Effector memory CD8-positive, alpha-beta T cell (primary cell): ENCODE data around the gene PHC3.

Experiments used
- ATAC-seq: fragments of 150-1000 bp; cut with Tn5 transposase; replicated peaks from 2 replicates; pipeline ENCODE4 v1.10.0; 2021; ENCODE audit warnings: mild to moderate bottlenecking, moderate library complexity
- DNase-seq, 3 experiments: peaks; one replicate each; pipeline ENCODE4 v3.0.0; 2021
- H3K27ac Mint-ChIP-seq, 2 donors: one replicate each; pipeline ENCODE4 v1.8.0; 2022; ENCODE audit warnings: mild to moderate bottlenecking in 2 of 2, mixed read lengths in 2 of 2, moderate library complexity in 2 of 2
- H3K27me3 Mint-ChIP-seq, 2 donors: one replicate each; pipeline ENCODE4 v1.8.0; 2022; ENCODE audit warnings: mixed read lengths in 2 of 2
- H3K36me3 Mint-ChIP-seq: one replicate; pipeline ENCODE4 v1.8.0; 2022; ENCODE audit warnings: mild to moderate bottlenecking, moderate library complexity, mixed read lengths; ENCODE audit not compliant: insufficient read depth
- H3K4me1 Mint-ChIP-seq, 2 donors: one replicate each; pipeline ENCODE4 v1.8.0; 2022; ENCODE audit warnings: low read depth in 2 of 2, mixed read lengths in 2 of 2
- H3K4me3 Mint-ChIP-seq, 2 donors: one replicate each; pipeline ENCODE4 v1.8.0; 2022; ENCODE audit warnings: mild to moderate bottlenecking in 2 of 2, mixed read lengths in 2 of 2, moderate library complexity in 2 of 2
- H3K9me3 Mint-ChIP-seq, 2 donors: one replicate each; pipeline ENCODE4 v1.8.0; 2022; ENCODE audit warnings: mixed read lengths in 2 of 2

Gene PHC3

DNA sequence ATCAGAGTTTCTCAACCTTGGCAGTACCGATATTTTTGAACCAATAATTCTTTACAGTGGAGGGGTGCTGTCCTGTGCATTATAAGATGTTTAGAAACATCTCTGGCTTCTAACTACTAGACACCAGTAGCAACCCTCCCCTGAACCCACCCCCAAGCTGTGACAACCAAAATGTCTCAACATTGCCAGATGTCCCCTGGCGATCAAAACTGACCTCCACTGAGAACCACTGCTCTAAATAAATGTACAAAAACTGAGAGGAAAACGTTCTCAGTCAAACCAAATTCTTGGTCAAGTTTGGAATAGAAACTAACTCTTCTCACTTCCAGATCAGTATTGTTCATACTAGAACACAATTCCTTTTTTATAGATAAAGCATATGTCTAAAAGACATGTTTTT is 85.2 kb downstream of the PHC3 start:
- Mint-ChIP-seq H3K9me3 (no peaks in the 10 kb centered on the region), H3K4me1 (peaks cover 0 to 11% of the 10 kb centered on the region in 2 donors), H3K27ac (no peak overlapping the region), H3K36me3 (peaks cover 88% of the 10 kb centered on the region), H3K4me3 (no peak overlapping the region), H3K27me3 (no peaks in the 10 kb centered on the region)
- ATAC-seq (no peak), DNase-seq (no peak)

DNA sequence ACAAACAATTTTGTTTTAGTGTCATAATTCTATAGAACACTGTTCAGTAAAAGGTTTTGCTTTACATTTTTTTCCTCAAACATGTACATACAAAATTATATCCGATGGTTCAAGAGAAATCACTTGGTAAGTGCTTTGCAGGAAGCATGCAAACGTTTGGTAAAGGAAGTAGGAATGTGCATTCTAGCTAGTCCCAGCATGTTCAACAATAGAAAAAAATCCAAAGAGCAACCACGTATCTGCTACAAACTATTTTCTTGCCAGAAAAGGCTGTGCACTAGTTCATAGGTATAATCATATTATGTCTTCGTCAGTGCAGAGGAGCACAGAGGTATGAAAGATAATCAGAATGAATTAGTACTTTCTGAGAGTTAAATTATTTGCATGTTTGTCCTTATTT is 85.8 kb downstream of the PHC3 start:
- peaks cover 0 to 11% of the 10 kb centered on the region in 2 donors for H3K4me1 Mint-ChIP-seq
- ATAC-seq (no peak), DNase-seq (no peak)
- no peak overlapping the region for H3K4me3 Mint-ChIP-seq
- H3K27me3 Mint-ChIP-seq = no peaks in the 10 kb centered on the region
- H3K9me3 Mint-ChIP-seq = no peaks in the 10 kb centered on the region
- H3K27ac Mint-ChIP-seq = no peak overlapping the region
- H3K36me3 Mint-ChIP-seq = peaks cover 88% of the 10 kb centered on the region

DNA sequence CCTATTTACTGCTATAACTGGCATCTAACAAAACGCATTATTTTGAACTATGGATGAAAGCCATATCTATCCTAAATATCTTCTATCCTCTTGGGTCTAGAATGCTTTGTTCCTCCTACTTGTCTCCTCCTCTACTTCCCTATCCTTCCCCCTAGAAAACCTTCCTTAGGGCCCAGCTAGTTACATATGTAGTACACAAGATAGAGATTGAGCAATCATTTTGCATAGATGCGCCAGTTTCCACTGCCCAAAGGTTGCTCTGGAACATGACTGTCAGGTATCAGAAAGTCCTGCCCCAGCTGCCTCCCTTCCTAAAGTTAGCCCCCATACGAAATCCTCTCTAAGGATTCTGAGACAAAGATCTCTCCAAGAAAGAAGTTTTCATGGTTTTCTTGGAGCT is 88.6 kb downstream of the PHC3 start:
- DNase-seq = no peak
- peaks cover 60% of the 10 kb centered on the region for H3K36me3 Mint-ChIP-seq
- H3K27ac Mint-ChIP-seq = peak overlapping the region in 1 of 2 donors; percentile 79
- H3K27me3 Mint-ChIP-seq = no peaks in the 10 kb centered on the region
- no peak for ATAC-seq
- H3K4me1 Mint-ChIP-seq = peaks cover 0 to 11% of the 10 kb centered on the region in 2 donors
- H3K9me3 Mint-ChIP-seq = no peaks in the 10 kb centered on the region
- H3K4me3 Mint-ChIP-seq = no peak overlapping the region

DNA sequence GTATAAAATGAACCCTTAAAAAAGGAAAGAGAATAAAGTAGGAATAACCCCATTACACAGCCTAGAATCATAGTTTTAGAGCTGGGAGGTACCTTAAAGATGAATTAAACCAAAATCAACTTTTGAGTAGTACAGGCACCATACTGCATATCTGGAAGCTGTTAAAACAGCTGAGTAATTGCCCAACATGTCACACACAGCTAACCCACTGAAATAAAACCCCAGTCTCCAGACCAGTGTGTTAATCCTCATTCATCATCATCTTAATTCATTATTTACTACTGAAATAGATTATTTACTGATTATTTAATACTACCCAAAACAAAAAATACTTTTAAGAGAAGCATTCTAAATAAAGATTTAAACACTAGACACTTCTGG is 90.9 kb downstream of the PHC3 start:
- peaks cover 0 to 11% of the 10 kb centered on the region in 2 donors for H3K4me1 Mint-ChIP-seq
- no peaks in the 10 kb centered on the region for H3K9me3 Mint-ChIP-seq
- H3K4me3 Mint-ChIP-seq = no peak overlapping the region
- H3K27ac Mint-ChIP-seq = peak overlapping the region; percentile 24 to 59
- H3K36me3 Mint-ChIP-seq = peaks cover 47% of the 10 kb centered on the region
- no peaks in the 10 kb centered on the region for H3K27me3 Mint-ChIP-seq
- no peak for DNase-seq
- ATAC-seq = no peak

DNA sequence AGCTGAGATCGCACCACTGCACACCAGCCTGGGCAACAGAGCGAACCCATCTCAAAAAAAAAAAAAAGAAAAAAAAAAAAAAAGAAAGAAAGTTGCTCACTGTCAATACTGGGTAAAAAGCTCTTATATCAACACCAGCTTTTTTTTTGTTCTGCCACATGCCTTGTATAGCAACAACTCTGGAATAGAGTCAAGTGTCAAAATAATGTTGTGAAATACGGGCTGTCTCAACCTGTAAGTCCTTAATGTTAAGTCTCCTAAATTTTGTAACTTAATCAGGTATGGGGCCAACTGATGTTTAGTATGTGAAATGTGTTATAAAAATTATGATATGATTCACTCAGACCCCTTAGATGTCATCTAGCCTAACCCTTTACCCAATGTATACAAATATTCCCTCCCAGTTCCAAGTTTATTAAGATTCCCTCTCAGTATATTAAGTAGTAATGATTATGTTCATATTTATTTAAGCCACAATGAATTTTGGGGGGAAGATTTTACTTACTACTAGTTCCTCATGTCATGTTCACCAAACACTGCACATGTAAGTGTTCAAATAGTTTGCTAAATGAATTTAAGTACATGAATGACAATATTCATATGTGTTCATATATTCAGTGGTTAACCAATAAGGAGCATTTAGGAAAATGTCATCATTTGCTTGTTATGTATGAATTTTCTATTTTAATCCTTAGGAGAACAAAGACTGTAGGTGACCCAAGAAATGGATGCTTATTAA is 91.5 kb downstream of the PHC3 start:
- H3K36me3 Mint-ChIP-seq = peaks cover 45% of the 10 kb centered on the region
- no peaks in the 10 kb centered on the region for H3K9me3 Mint-ChIP-seq
- peaks cover 0 to 11% of the 10 kb centered on the region in 2 donors for H3K4me1 Mint-ChIP-seq
- no peak overlapping the region for H3K4me3 Mint-ChIP-seq
- DNase-seq = no peak
- H3K27ac Mint-ChIP-seq = peak overlapping the region in 1 of 2 donors; percentile 59
- no peaks in the 10 kb centered on the region for H3K27me3 Mint-ChIP-seq
- ATAC-seq = no peak

DNA sequence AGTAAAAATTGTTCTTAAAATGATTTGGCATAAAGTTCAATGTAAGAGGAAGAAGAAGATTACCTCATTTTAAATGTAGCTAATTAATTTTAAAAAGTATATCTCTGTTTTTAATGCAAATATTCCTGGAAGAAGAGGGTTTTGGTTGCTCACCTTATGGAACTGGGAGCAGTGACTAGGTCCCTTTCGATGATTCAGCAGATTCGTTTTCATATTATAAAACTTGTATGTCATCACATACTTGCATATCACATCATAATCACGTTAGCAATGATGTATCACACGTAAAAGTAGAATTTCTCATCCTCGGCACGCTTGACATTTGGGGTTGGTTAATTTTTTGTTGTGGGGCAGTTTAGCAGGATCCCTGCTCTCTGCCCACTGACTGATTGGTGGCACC is 96.1 kb downstream of the PHC3 start:
- H3K27ac Mint-ChIP-seq = no peak overlapping the region
- DNase-seq = no peak
- H3K27me3 Mint-ChIP-seq = no peaks in the 10 kb centered on the region
- H3K4me1 Mint-ChIP-seq = peaks cover 0 to 1% of the 10 kb centered on the region in 2 donors
- H3K9me3 Mint-ChIP-seq = no peaks in the 10 kb centered on the region
- no peak for ATAC-seq
- no peak overlapping the region for H3K4me3 Mint-ChIP-seq
- peaks cover 17% of the 10 kb centered on the region for H3K36me3 Mint-ChIP-seq

DNA sequence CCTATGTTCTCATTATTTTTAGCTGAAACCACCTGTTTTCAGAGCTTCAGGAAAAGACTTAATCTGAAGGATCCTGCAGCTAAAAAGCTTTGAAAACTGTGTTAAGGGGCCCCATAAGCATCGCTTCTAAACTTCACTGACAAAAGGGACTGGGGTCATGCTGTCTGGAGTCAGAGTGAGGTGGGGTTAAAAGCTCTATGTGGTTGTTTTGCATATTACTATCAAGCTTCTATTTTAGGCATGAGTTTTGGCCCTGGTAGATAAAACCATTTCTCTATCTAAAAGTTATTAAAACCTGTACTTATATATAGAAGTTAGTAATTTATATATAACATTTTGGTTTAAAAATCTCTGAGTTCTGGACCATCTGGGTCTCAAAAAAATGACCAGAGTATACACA is 98.2 kb downstream of the PHC3 start:
- H3K4me1 Mint-ChIP-seq = peaks cover 0 to 3% of the 10 kb centered on the region in 2 donors
- H3K36me3 Mint-ChIP-seq = peaks cover 17% of the 10 kb centered on the region
- no peaks in the 10 kb centered on the region for H3K27me3 Mint-ChIP-seq
- no peaks in the 10 kb centered on the region for H3K9me3 Mint-ChIP-seq
- DNase-seq = no peak
- H3K27ac Mint-ChIP-seq = no peak overlapping the region
- H3K4me3 Mint-ChIP-seq = no peak overlapping the region
- no peak for ATAC-seq

DNA sequence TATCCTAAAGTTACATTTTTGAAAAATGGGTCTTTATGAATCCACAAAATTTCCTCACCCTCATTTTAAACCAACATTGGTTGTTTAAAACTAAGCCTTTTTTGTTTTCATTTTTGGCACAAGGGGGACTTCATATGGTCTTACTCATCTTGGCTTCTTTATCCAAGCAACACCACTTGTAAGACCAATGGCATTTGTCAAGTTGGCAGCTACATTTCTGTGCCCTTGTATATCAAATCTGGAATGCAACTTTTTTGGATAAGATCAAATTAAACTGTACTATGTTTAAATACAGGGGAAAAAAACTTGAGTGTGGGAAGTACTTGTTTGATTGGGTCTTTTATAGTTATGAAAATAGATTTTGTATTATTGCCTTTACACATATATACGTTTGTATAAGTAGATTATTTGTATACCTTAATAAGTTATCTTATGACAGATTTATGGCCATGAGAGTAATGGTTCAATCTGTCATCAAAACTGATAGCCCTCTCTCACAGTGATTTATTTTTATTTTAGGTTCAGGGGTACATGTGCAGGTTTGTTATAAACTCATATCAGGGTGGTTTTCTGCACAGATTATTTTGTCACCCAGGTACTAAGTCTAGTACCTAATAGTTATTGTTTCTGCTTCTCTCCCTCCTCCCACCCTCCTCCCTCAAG is 100.3 kb downstream of the PHC3 start:
- no peaks in the 10 kb centered on the region for H3K9me3 Mint-ChIP-seq
- H3K27me3 Mint-ChIP-seq = no peaks in the 10 kb centered on the region
- DNase-seq = no peak
- ATAC-seq = no peak
- H3K4me3 Mint-ChIP-seq = no peak overlapping the region
- peaks cover 0 to 3% of the 10 kb centered on the region in 2 donors for H3K4me1 Mint-ChIP-seq
- H3K27ac Mint-ChIP-seq = no peak overlapping the region
- H3K36me3 Mint-ChIP-seq = peaks cover 13% of the 10 kb centered on the region

DNA sequence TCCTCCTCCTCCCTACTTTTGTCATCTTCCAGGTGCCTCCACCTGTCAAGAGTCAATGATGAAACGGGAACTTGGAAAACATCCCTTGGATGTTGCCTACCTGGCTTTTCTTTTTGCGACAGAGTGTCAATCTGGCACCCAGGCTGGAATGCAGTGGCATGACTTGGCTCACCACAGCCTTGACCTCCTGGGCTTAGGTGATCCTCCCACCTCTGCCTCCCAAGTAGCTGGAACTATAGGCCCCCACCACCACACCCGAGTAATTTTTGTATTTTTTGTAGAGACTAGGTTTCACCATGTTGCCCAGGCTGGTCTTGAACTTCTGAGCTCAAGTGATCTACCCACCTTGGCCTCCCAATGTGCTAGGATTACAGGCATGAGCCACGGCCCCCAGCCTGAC is 100.9 kb downstream of the PHC3 start:
- ATAC-seq = no peak

DNA sequence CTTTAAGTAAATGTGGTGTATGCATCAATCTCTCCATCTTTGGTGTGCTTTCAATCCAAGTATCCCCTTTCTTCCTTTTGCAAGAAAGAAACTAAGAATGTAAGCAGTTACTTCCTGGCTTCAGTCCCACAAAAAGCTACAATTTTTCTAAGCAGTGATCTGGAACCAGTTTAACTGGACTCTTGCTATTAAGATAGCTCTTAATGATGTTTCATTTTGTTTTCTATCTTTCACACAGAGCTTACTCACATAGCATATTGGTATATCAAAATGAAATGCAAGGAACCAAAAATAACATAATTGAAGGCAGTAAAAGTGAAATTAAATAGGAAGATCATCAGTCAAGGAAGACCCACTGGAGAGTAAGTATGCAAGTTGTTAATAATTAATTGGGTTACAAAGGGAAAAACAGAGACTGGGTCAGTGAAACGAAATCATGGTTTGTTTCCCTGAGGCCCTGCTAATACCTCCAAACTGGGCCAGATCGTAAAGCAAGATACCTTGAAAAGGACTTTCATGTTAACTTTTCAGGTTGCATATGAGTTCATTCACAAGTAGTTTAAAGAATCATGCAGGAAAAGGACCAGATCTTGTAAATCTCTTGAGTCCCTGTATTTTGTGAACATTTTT is 101.9 kb downstream of the PHC3 start:
- H3K9me3 Mint-ChIP-seq = no peaks in the 10 kb centered on the region
- peak overlapping the region in 1 of 2 donors; percentile 20 for H3K27ac Mint-ChIP-seq
- DNase-seq (no peak), ATAC-seq (no peak)
- H3K4me1 Mint-ChIP-seq = peaks cover 0 to 3% of the 10 kb centered on the region in 2 donors
- no peak overlapping the region for H3K4me3 Mint-ChIP-seq
- H3K36me3 Mint-ChIP-seq = peaks cover 5% of the 10 kb centered on the region
- H3K27me3 Mint-ChIP-seq = no peaks in the 10 kb centered on the region

More for the DNA sequence above, 100.9 kb downstream of the PHC3 start:
- DNase-seq = no peak
- Mint-ChIP-seq H3K4me1 (peaks cover 0 to 3% of the 10 kb centered on the region in 2 donors), H3K36me3 (peaks cover 9% of the 10 kb centered on the region), H3K27ac (peak overlapping the region in 1 of 2 donors; percentile 20), H3K4me3 (no peak overlapping the region), H3K9me3 (no peaks in the 10 kb centered on the region), H3K27me3 (no peaks in the 10 kb centered on the region)

DNA sequence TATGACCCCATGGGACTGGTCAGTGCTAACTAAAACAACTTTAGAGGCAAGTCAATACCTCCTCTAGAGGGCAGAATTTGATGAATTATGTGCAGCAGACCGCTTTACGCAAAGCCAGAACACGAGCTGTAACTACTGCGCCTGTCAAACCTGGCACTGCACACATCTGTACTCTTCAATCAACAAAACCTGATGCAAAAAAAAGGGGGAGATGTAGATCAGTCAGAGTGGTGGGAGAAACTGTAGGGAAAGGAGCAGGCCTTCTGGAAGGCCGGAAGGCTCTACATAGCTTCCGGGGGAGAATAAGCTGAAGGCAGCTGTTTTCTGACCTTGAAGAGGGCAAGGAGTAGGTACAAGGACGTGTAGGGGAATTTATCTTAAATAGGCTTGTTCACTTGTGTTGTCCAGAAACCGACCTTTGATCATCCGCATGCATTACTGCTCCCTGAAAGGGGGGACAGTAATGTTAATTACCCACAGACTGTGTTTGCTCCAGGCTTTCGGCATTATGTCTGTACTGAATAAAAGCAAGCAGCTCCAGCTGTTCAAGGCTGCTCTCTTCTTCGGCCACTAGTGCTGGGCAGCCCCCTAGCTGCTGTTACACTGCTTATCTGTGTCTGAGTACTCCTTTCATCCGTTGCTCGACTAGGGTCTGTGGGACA is 102.8 kb downstream of the PHC3 start:
- peaks cover 2% of the 10 kb centered on the region for H3K36me3 Mint-ChIP-seq
- no peak overlapping the region for H3K27ac Mint-ChIP-seq
- ATAC-seq (no peak), DNase-seq (no peak)
- H3K4me3 Mint-ChIP-seq = no peak overlapping the region
- peaks cover 0 to 3% of the 10 kb centered on the region in 2 donors for H3K4me1 Mint-ChIP-seq
- H3K27me3 Mint-ChIP-seq = no peaks in the 10 kb centered on the region
- H3K9me3 Mint-ChIP-seq = no peaks in the 10 kb centered on the region

DNA sequence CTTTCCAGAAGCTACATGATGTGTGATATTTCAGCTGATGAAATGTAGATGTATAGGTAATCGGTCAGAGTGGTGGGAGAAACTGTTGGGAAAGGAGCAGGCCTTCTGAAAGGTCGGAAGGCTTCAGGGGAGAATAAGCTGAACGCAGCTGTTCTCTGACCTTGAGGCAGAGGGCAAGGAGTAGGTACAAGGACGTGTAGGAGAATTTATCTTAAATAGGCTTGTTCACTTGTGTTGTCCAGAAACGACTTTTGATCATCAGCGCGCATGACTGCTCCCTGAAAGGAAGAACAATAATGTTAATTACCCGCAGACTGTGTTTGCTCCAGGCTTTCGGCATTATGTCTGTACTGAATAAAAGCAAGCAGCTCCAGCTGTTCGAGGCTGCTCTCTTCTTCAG is 104.2 kb downstream of the PHC3 start:
- peaks cover 0 to 3% of the 10 kb centered on the region in 2 donors for H3K4me1 Mint-ChIP-seq
- DNase-seq = no peak
- no peak overlapping the region for H3K27ac Mint-ChIP-seq
- no peak for ATAC-seq
- peaks cover under 1% of the 10 kb centered on the region for H3K36me3 Mint-ChIP-seq
- no peaks in the 10 kb centered on the region for H3K27me3 Mint-ChIP-seq
- H3K4me3 Mint-ChIP-seq = no peak overlapping the region
- H3K9me3 Mint-ChIP-seq = no peaks in the 10 kb centered on the region

DNA sequence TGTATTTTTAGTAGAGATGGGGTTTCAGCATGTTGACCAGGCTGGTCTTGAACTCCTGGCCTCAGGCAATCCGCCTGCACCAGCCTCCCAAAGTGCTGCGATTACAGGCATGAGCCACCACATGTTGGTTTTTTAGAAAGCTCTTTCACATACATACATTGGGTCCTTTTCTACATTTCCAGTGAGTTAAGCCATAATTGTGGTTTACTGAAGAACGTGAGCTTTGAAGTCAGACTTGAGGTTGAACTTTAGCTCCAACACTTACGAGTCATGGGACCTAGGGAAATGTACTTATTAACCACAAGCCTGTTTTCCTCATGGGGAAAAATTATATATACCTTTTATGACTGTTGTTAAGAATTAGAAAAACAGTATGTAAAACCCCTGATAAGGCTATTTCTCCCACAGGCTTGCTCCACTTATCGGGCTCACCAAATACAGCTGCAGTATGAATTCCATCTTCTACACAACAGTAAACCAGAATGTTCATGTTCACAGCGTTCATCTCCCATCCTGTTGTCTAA is 104.8 kb downstream of the PHC3 start:
- Mint-ChIP-seq H3K9me3 (no peaks in the 10 kb centered on the region), H3K36me3 (no peaks in the 10 kb centered on the region), H3K4me1 (peaks cover 0 to 3% of the 10 kb centered on the region in 2 donors), H3K27ac (no peak overlapping the region), H3K4me3 (no peak overlapping the region), H3K27me3 (no peaks in the 10 kb centered on the region)
- ATAC-seq (no peak), DNase-seq (no peak)
